CD4-positive, alpha-beta T cell (primary cell): ENCODE results near the gene IFT74. TPM values are rescaled to one million over a fixed set of nuclear protein-coding genes. Genes with fewer than 3 reads are reported as not detected.

ENCODE experiments used
- ATAC-seq: fragments of 200-7000 bp; cut with Tn5 transposase; one replicate; pipeline ENCODE4 v1.10.0; 2022; ENCODE audit warnings: mild to moderate bottlenecking; ENCODE audit not compliant: poor library complexity
- CTCF ChIA-PET: fragments of 350-600 bp; sonication (Branson Sonifier 250); formaldehyde crosslinking; loops from one replicate; lab custom pipeline; 2021; ENCODE audit warnings: antibody characterized with exemption, inconsistent platforms; lab: Charles Lee
- POLR2A ChIA-PET: fragments of 350-600 bp; sonication (Branson Sonifier 250); formaldehyde crosslinking; loops from one replicate; lab custom pipeline; 2021; ENCODE audit warnings: antibody characterized with exemption, inconsistent platforms; lab: Charles Lee
- DNase-seq, 14 experiments: peaks; one replicate each; pipeline ENCODE4 v3.0.0-alpha.2; 2013 to 2020; ENCODE audit warnings: mixed read lengths in 2 of 14
- H3K27ac ChIP-seq, 2 donors: one replicate each; pipeline versions ENCODE4 v1.5.1 to v1.7.0; 2013; ENCODE audit warnings: low read length in 2 of 2, low read depth in 1 of 2, mild to moderate bottlenecking in 1 of 2
- H3K27me3 ChIP-seq, 2 experiments: 1 replicate in 1 of 2; 2 replicates in 1 of 2; pipeline versions ENCODE4 v1.6.1 to v1.7.0; 2013; ENCODE audit warnings: low read length in 2 of 2, control low read depth in 1 of 2, mild to moderate bottlenecking in 1 of 2, moderate library complexity in 1 of 2; ENCODE audit not compliant: insufficient read depth in 2 of 2, control insufficient read depth in 1 of 2
- H3K36me3 ChIP-seq: one replicate; pipeline ENCODE4 v1.6.1; 2013; ENCODE audit warnings: low read length, control low read depth; ENCODE audit not compliant: insufficient read depth
- H3K4me1 ChIP-seq: one replicate; pipeline ENCODE4 v1.6.1; 2013; ENCODE audit warnings: low read length, control low read depth; ENCODE audit not compliant: insufficient read depth
- H3K4me3 ChIP-seq: one replicate; pipeline ENCODE4 v1.5.1; 2013; ENCODE audit warnings: mild to moderate bottlenecking, low read length, moderate library complexity
- H3K9me3 ChIP-seq, 2 experiments: 1 replicate in 1 of 2; 2 replicates in 1 of 2; pipeline versions ENCODE4 v1.6.1 to v1.7.0; 2013; ENCODE audit warnings: low read length in 2 of 2, mild to moderate bottlenecking in 2 of 2, control low read depth in 1 of 2, moderate library complexity in 1 of 2; ENCODE audit not compliant: control insufficient read depth in 1 of 2, insufficient read depth in 1 of 2
- H3K27ac Mint-ChIP-seq: one replicate; pipeline ENCODE4 v1.8.0; 2020; ENCODE audit warnings: mixed read lengths
- H3K27me3 Mint-ChIP-seq: one replicate; pipeline ENCODE4 v1.8.0; 2021; ENCODE audit warnings: mixed read lengths
- H3K36me3 Mint-ChIP-seq: one replicate; pipeline ENCODE4 v1.8.0; 2021; ENCODE audit warnings: low read depth, mixed read lengths
- H3K4me1 Mint-ChIP-seq: one replicate; pipeline ENCODE4 v1.8.0; 2021; ENCODE audit warnings: low read depth, mixed read lengths
- H3K4me3 Mint-ChIP-seq: one replicate; pipeline ENCODE4 v1.8.0; 2020; ENCODE audit warnings: mild to moderate bottlenecking, mixed read lengths
- H3K9me3 Mint-ChIP-seq: one replicate; pipeline ENCODE4 v1.8.0; 2020; ENCODE audit warnings: mixed read lengths
- CTCF ChIP-seq: fragments of 200-600 bp; IDR thresholded peaks from one replicate; pipeline ENCODE4 v1.8.0; 2022; ENCODE audit warnings: antibody characterized with exemption, mild to moderate bottlenecking
- intact Hi-C, 2 experiments: fragments of 100-400 bp; cut with DNase I in 1 of 2; cut with micrococcal nuclease in 1 of 2; formaldehyde crosslinking; loops; one replicate each; pipeline versions ENCODE4 v1.15.1 to v1.9.0; 2023 to 2025; cut with DNase I, micrococcal nuclease
- total RNA-seq, 174 experiments: library from RNA in 2 of 174; stranded (reverse) in 2 of 174; gene quantifications; one replicate each; pipeline ENCODE4 v1.2.3 and lab custom pipeline; 2021 to 2026

Gene IFT74
- total RNA-seq, 2 experiments from 2014 or later: 7.3 to 7.7 TPM

GRCh38 chr9:27053369-27054022 is 97.3 kb downstream of the IFT74 start:
- no peaks in the 10 kb centered on the region for H3K4me1 Mint-ChIP-seq
- H3K4me3 Mint-ChIP-seq: no peak overlapping the region
- Histone ChIP-seq H3K27ac (no peak overlapping the region), H3K4me1 (no peaks in the 10 kb centered on the region), H3K9me3 (no peaks in the 10 kb centered on the region), H3K36me3 (no peaks in the 10 kb centered on the region), H3K27me3 (no peaks in the 10 kb centered on the region), H3K4me3 (no peak overlapping the region)
- H3K27me3 Mint-ChIP-seq: no peaks in the 10 kb centered on the region
- POLR2A ChIA-PET: no interaction called here
- H3K9me3 Mint-ChIP-seq: no peaks in the 10 kb centered on the region
- no peak for DNase-seq
- CTCF ChIA-PET: no interaction called here
- peaks cover 33% of the 10 kb centered on the region for H3K36me3 Mint-ChIP-seq
- H3K27ac Mint-ChIP-seq: no peak overlapping the region
- intact Hi-C loops: no loop called here
- no peak for TF ChIP-seq CTCF
- ATAC-seq: no peak

GRCh38 chr9:27054125-27054524 is 97.9 kb downstream of the IFT74 start:
- POLR2A ChIA-PET: no interaction called here
- H3K4me1 ChIP-seq: no peaks in the 10 kb centered on the region
- CTCF ChIA-PET: no interaction called here
- H3K27ac ChIP-seq: no peak overlapping the region
- no peak overlapping the region for H3K4me3 ChIP-seq
- H3K27me3 ChIP-seq: no peaks in the 10 kb centered on the region
- DNase-seq: no peak
- H3K9me3 ChIP-seq: no peaks in the 10 kb centered on the region
- H3K36me3 Mint-ChIP-seq: peaks cover 33% of the 10 kb centered on the region
- intact Hi-C loops: no loop called here
- H3K9me3 Mint-ChIP-seq: no peaks in the 10 kb centered on the region
- H3K27me3 Mint-ChIP-seq: no peaks in the 10 kb centered on the region
- no peak for TF ChIP-seq CTCF
- no peak for ATAC-seq
- no peaks in the 10 kb centered on the region for H3K36me3 ChIP-seq
- H3K27ac Mint-ChIP-seq: no peak overlapping the region
- no peaks in the 10 kb centered on the region for H3K4me1 Mint-ChIP-seq
- no peak overlapping the region for H3K4me3 Mint-ChIP-seq

- H3K4me3 Mint-ChIP-seq: no peak overlapping the region
- ChIA-PET CTCF (no interaction called here), POLR2A (no interaction called here)
- H3K36me3 ChIP-seq: no peaks in the 10 kb centered on the region
- H3K9me3 ChIP-seq: no peaks in the 10 kb centered on the region
- H3K4me1 ChIP-seq: no peaks in the 10 kb centered on the region
- H3K4me1 Mint-ChIP-seq: no peaks in the 10 kb centered on the region
- no peak overlapping the region for H3K4me3 ChIP-seq
- H3K27ac ChIP-seq: no peak overlapping the region
- no peaks in the 10 kb centered on the region for H3K27me3 Mint-ChIP-seq
- ATAC-seq: no peak
- intact Hi-C loops: no loop called here
- no peak for TF ChIP-seq CTCF
- H3K9me3 Mint-ChIP-seq: no peaks in the 10 kb centered on the region
- H3K27ac Mint-ChIP-seq: no peak overlapping the region
- H3K27me3 ChIP-seq: no peaks in the 10 kb centered on the region
- no peak for DNase-seq
- H3K36me3 Mint-ChIP-seq: peaks cover 30% of the 10 kb centered on the region
Measured at GRCh38 chr9:27054841-27055240, 98.6 kb downstream of the IFT74 start.
